OCI-LY7 (cell line): ENCODE measurements around the gene RNF13. TPM values are rescaled to one million over a fixed set of nuclear protein-coding genes. Genes with fewer than 3 reads are reported as not detected.

Experiments used
- BruUV-seq: library from RNA; stranded (reverse); fragments of 400-500 nt; replicated peaks from 2 replicates; lab custom pipeline; 2021; lab: Mats Ljungman, UMichigan
- CTCF ChIA-PET: fragments of 300-600 bp; sonication (Branson Sonifier 250); formaldehyde crosslinking; loops from one replicate; lab custom pipeline; 2022; ENCODE audit warnings: antibody characterized with exemption; ENCODE audit not compliant: unreplicated experiment; lab: Charles Lee
- POLR2A ChIA-PET: fragments of 300-600 bp; sonication (Branson Sonifier 250); formaldehyde crosslinking; loops from one replicate; lab custom pipeline; 2022; ENCODE audit warnings: antibody characterized with exemption; lab: Charles Lee
- DNase-seq: peaks from one replicate; pipeline ENCODE4 v3.0.0-alpha.2; 2015; ENCODE audit warnings: low spot score
- H2AFZ ChIP-seq: fragments of 200-600 bp; sonication (generic), shearing (Covaris generic); 2 replicates; pipeline ENCODE4 v1.6.1; 2014; ENCODE audit warnings: mild to moderate bottlenecking, antibody characterized with exemption, low read length, moderate library complexity
- H3K27ac ChIP-seq: fragments of 200-600 bp; sonication (generic); 2 replicates; pipeline ENCODE4 v1.5.1; 2014; ENCODE audit warnings: mixed run types, low read depth, mild to moderate bottlenecking, moderate library complexity, low read length, inconsistent platforms; ENCODE audit not compliant: poor library complexity, severe bottlenecking
- H3K36me3 ChIP-seq: fragments of 200-600 bp; sonication (generic); 2 replicates; pipeline ENCODE4 v1.6.1; 2014; ENCODE audit warnings: mild to moderate bottlenecking, antibody characterized with exemption, low read length, moderate library complexity, mixed read lengths; ENCODE audit not compliant: insufficient read depth
- H3K4me1 ChIP-seq: fragments of 200-600 bp; sonication (generic); 2 replicates; pipeline ENCODE4 v1.5.1; 2014; ENCODE audit warnings: mild to moderate bottlenecking, low read length; ENCODE audit not compliant: insufficient read depth, poor library complexity, severe bottlenecking
- H3K4me2 ChIP-seq: fragments of 200-600 bp; sonication (generic); 2 replicates; pipeline ENCODE4 v1.6.1; 2014; ENCODE audit warnings: mild to moderate bottlenecking, low read length
- H3K4me3 ChIP-seq: fragments of 200-600 bp; sonication (generic); 2 replicates; pipeline ENCODE4 v1.5.1; 2014; ENCODE audit warnings: mild to moderate bottlenecking, low read depth, low read length; ENCODE audit not compliant: poor library complexity, severe bottlenecking
- H3K79me2 ChIP-seq: fragments of 200-600 bp; sonication (generic); 2 replicates; pipeline ENCODE4 v1.6.1; 2016; ENCODE audit warnings: low read depth, mild to moderate bottlenecking, low read length, moderate library complexity, mixed read lengths; ENCODE audit not compliant: insufficient read depth
- H3K9me2 ChIP-seq: fragments of 200-600 bp; sonication (generic); 2 replicates; pipeline ENCODE4 v1.6.1; 2016; ENCODE audit warnings: mild to moderate bottlenecking, low read length, mixed read lengths; ENCODE audit not compliant: insufficient read depth
- H3K9me3 ChIP-seq: fragments of 200-600 bp; sonication (generic); 2 replicates; pipeline ENCODE4 v1.6.1; 2014; ENCODE audit warnings: mild to moderate bottlenecking, mixed run types, low read length, mixed read lengths
- H4K20me1 ChIP-seq: fragments of 200-600 bp; sonication (generic); 2 replicates; pipeline ENCODE4 v1.6.1; 2014; ENCODE audit warnings: mild to moderate bottlenecking, antibody characterized with exemption, low read length, moderate library complexity, mixed read lengths; ENCODE audit not compliant: insufficient read depth
- EZH2phosphoT487 ChIP-seq: fragments of 200-600 bp; sonication (generic); IDR thresholded peaks from 2 replicates; pipeline ENCODE4 v1.6.1; 2018; ENCODE audit warnings: low read depth, borderline replicate concordance, mild to moderate bottlenecking, mixed run types, antibody characterized with exemption, low read length, moderate library complexity, mixed read lengths
- intact Hi-C: fragments of 100-400 bp; cut with micrococcal nuclease; formaldehyde crosslinking; loops from one replicate; pipeline ENCODE4 v1.10.0; 2022; ENCODE audit not compliant: unreplicated experiment
- total RNA-seq, 2 experiments: library from RNA; depleted of rRNA in 1 of 2; stranded (reverse); fragments of >200 nt in 1 of 2; shearing (Covaris generic) in 1 of 2; gene quantifications; 2 replicates each; pipeline ENCODE4 v1.2.3, GENCODE V29; 2014 to 2022
- TF ChIP-seq, protein P1 (sequence below): fragments of 200-600 bp; sonication (generic); conservative IDR thresholded peaks from 2 replicates; pipeline ENCODE4 v1.5.1; 2014; ENCODE audit warnings: mild to moderate bottlenecking, antibody characterized with exemption, low read length, moderate library complexity, mixed read lengths

RNF13 gene
- total RNA-seq, 2 experiments from 2014 or later: 26.2 to 37.3 TPM

- Histone ChIP-seq H3K36me3 (peaks cover 12% of the 10 kb centered on the region; the same call in 1 of the 2 replicates), H3K4me1 (no peaks in the 10 kb centered on the region), H3K79me2 (no peaks in the 10 kb centered on the region), H2AFZ (no peak overlapping the region), H3K9me2 (0 out of 2 replicates have a peak, but pooled peaks cover 4% of the 10 kb centered on the region), H3K4me3 (no peak overlapping the region), H3K27ac (no peak overlapping the region), H4K20me1 (no peaks in the 10 kb centered on the region), H3K4me2 (no peak overlapping the region), H3K9me3 (no peaks in the 10 kb centered on the region)
- ChIA-PET POLR2A (interaction anchor here (0.6 to 1.3 kb wide), 4 partner anchors 11 to 1854 kb away, joined by 3 to 4 read pairs (median 3); no protein-coding TSS in a partner anchor), CTCF (no interaction called here)
- no peak for TF ChIP-seq EZH2phosphoT487
- TF ChIP-seq, protein P1, sequence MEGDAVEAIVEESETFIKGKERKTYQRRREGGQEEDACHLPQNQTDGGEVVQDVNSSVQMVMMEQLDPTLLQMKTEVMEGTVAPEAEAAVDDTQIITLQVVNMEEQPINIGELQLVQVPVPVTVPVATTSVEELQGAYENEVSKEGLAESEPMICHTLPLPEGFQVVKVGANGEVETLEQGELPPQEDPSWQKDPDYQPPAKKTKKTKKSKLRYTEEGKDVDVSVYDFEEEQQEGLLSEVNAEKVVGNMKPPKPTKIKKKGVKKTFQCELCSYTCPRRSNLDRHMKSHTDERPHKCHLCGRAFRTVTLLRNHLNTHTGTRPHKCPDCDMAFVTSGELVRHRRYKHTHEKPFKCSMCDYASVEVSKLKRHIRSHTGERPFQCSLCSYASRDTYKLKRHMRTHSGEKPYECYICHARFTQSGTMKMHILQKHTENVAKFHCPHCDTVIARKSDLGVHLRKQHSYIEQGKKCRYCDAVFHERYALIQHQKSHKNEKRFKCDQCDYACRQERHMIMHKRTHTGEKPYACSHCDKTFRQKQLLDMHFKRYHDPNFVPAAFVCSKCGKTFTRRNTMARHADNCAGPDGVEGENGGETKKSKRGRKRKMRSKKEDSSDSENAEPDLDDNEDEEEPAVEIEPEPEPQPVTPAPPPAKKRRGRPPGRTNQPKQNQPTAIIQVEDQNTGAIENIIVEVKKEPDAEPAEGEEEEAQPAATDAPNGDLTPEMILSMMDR: no peak
- intact Hi-C loops: no loop called here
- DNase-seq: no peak
- no TSS peak for BruUV-seq
These were observed 82.3 kb downstream of the RNF13 start for GRCh38 chr3:149895339-149895738.

DNA sequence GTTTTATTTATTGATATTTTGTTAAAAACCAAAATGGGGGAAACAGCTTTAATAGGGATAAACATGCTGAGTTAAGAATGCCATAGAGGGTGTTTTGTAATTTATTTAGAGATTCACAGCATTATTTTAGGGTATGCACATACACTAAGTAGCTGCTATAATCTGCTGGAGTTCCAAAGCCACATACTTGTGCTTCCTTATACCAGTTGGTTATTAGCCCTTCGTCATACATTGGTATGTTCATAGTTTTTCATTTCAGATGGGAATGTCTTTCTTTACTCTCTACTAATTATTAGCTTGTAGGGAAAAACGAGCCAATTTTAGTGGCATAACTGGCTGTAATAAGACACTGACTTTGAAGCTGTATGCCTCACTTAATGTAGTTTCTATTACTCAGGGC, 82.8 kb downstream of the RNF13 start:
- H3K36me3 ChIP-seq: peaks cover 12% of the 10 kb centered on the region; the same call in 1 of the 2 replicates
- H3K4me1 ChIP-seq: no peaks in the 10 kb centered on the region
- H3K9me2 ChIP-seq: 0 out of 2 replicates have a peak, but pooled peaks cover 4% of the 10 kb centered on the region
- no peak overlapping the region for H3K4me2 ChIP-seq
- no peak for TF ChIP-seq EZH2phosphoT487
- TF ChIP-seq, protein P1: no peak
- intact Hi-C loops: no loop called here
- no peak overlapping the region for H2AFZ ChIP-seq
- ChIA-PET POLR2A (interaction anchor here (0.5 to 1.3 kb wide), 4 partner anchors 12 to 1854 kb away, joined by 3 to 4 read pairs (median 4); no protein-coding TSS in a partner anchor), CTCF (no interaction called here)
- no peaks in the 10 kb centered on the region for H3K79me2 ChIP-seq
- DNase-seq: no peak
- no TSS peak for BruUV-seq
- H4K20me1 ChIP-seq: no peaks in the 10 kb centered on the region
- no peak overlapping the region for H3K27ac ChIP-seq
- no peaks in the 10 kb centered on the region for H3K9me3 ChIP-seq
- H3K4me3 ChIP-seq: no peak overlapping the region

DNA sequence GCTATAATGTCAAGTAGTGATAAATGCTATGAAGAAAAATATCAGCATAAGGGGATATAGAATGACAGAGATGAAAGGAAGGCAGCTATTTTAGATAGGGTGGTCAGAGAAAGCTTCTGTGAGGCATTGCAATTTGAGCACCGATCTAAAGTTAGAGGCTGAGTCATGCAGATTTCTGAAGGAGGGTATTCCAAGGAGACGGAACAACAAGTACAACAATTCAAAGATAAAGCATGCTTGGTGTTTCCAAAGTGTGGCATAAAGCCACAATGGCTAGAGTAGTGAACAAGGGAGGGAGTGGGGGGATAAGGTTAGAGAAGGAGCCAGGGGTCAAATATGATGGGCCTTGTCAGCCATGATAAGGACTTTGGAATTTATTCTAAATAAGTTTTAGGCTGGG, 85.8 kb downstream of the RNF13 start:
- POLR2A ChIA-PET: interaction anchor here (0.6 to 1.5 kb wide), 2 partner anchors 11 to 71 kb away, joined by 3 read pairs; no protein-coding TSS in a partner anchor
- intact Hi-C loops: no loop called here
- no peaks in the 10 kb centered on the region for H3K9me3 ChIP-seq
- DNase-seq: no peak
- H3K4me1 ChIP-seq: no peaks in the 10 kb centered on the region
- BruUV-seq: no TSS peak
- H3K4me3 ChIP-seq: no peak overlapping the region
- H3K4me2 ChIP-seq: no peak overlapping the region
- H3K9me2 ChIP-seq: 0 out of 2 replicates have a peak, but pooled peaks cover 4% of the 10 kb centered on the region
- peaks cover 12% of the 10 kb centered on the region; the same call in 1 of the 2 replicates for H3K36me3 ChIP-seq
- H3K79me2 ChIP-seq: no peaks in the 10 kb centered on the region
- H3K27ac ChIP-seq: no peak overlapping the region
- H4K20me1 ChIP-seq: no peaks in the 10 kb centered on the region
- CTCF ChIA-PET: interaction anchor here (0.6 kb wide), 2 partner anchors 410 to 600 kb away, joined by 3 read pairs; no protein-coding TSS in a partner anchor
- H2AFZ ChIP-seq: no peak overlapping the region
- TF ChIP-seq, protein P1: no peak
- no peak for TF ChIP-seq EZH2phosphoT487
